Activated T-cell treated with anti-CD3 and anti-CD28 coated beads, Interleukin-2, amount 50 U/mL, for 24 hours (primary cell): Measurements from ENCODE around the gene UGT2A3.
"Not testable (repeated sequence)": the region's sequence is repeated elsewhere in the genome, so short reads cannot be mapped to it uniquely, and the experiment has no call there.

Experiments used
- DNase-seq: peaks from one replicate; pipeline ENCODE4 v3.0.0-alpha.2; 2020
- H3K27ac Mint-ChIP-seq: 2 replicates; pipeline ENCODE4 v1.8.0; 2020; ENCODE audit warnings: mild to moderate bottlenecking, mixed read lengths
- H3K27me3 Mint-ChIP-seq: 2 replicates; pipeline ENCODE4 v1.8.0; 2020; ENCODE audit warnings: mixed read lengths
- H3K36me3 Mint-ChIP-seq: 2 replicates; pipeline ENCODE4 v1.8.0; 2020; ENCODE audit warnings: low read depth, mixed read lengths
- H3K4me1 Mint-ChIP-seq: 2 replicates; pipeline ENCODE4 v1.8.0; 2020; ENCODE audit warnings: low read depth, mixed read lengths
- H3K4me3 Mint-ChIP-seq: 2 replicates; pipeline ENCODE4 v1.8.0; 2020; ENCODE audit warnings: mild to moderate bottlenecking, moderate library complexity, mixed read lengths
- H3K9me3 Mint-ChIP-seq: 2 replicates; pipeline ENCODE4 v1.8.0; 2020; ENCODE audit warnings: mixed read lengths

The UGT2A3 gene

GRCh38 chr4:68948985-68949384 is 2.6 kb downstream of the UGT2A3 start:
- Mint-ChIP-seq H3K4me1 (no peaks in the 10 kb centered on the region), H3K27me3 (no peaks in the 10 kb centered on the region), H3K27ac (no peak overlapping the region), H3K9me3 (no peaks in the 10 kb centered on the region), H3K36me3 (no peaks in the 10 kb centered on the region), H3K4me3 (no peak overlapping the region)
- no peak for DNase-seq

GRCh38 chr4:68948044-68948743 is 3.4 kb downstream of the UGT2A3 start:
- no peak for DNase-seq
- no peaks in the 10 kb centered on the region for H3K9me3 Mint-ChIP-seq

GRCh38 chr4:68929076-68929737 is 22.4 kb downstream of the UGT2A3 start:
- peaks cover 13% of the 10 kb centered on the region for H3K9me3 Mint-ChIP-seq
- H3K36me3 Mint-ChIP-seq, result no peaks in the 10 kb centered on the region
- no peak for DNase-seq
- H3K27me3 Mint-ChIP-seq, result no peaks in the 10 kb centered on the region
- no peak overlapping the region for H3K27ac Mint-ChIP-seq
- H3K4me3 Mint-ChIP-seq, result no peak overlapping the region
- H3K4me1 Mint-ChIP-seq, result no peaks in the 10 kb centered on the region

More at GRCh38 chr4:68948044-68948743, 3.4 kb downstream of the UGT2A3 start:
- Mint-ChIP-seq H3K27me3 (no peaks in the 10 kb centered on the region), H3K36me3 (no peaks in the 10 kb centered on the region), H3K4me3 (no peak overlapping the region), H3K27ac (no peak overlapping the region), H3K4me1 (no peaks in the 10 kb centered on the region)

- peaks cover 14% of the 10 kb centered on the region for H3K9me3 Mint-ChIP-seq
- H3K27me3 Mint-ChIP-seq, result no peaks in the 10 kb centered on the region
- H3K4me3 Mint-ChIP-seq, result no peak overlapping the region
- no peaks in the 10 kb centered on the region for H3K4me1 Mint-ChIP-seq
- H3K36me3 Mint-ChIP-seq, result no peaks in the 10 kb centered on the region
- no peak for DNase-seq
- H3K27ac Mint-ChIP-seq, result no peak overlapping the region
Measured at GRCh38 chr4:68927165-68927564, 24.4 kb downstream of the UGT2A3 start.

- not testable (repeated sequence) for DNase-seq, H3K36me3 Mint-ChIP-seq, H3K27ac Mint-ChIP-seq
Measured at GRCh38 chr4:68922202-68922601, 29.4 kb downstream of the UGT2A3 start.

GRCh38 chr4:68921051-68921450 is 30.6 kb downstream of the UGT2A3 start:
- Mint-ChIP-seq H3K27ac (no peak overlapping the region), H3K4me3 (no peak overlapping the region), H3K27me3 (no peaks in the 10 kb centered on the region), H3K4me1 (no peaks in the 10 kb centered on the region), H3K36me3 (no peaks in the 10 kb centered on the region), H3K9me3 (peaks cover 10% of the 10 kb centered on the region)
- DNase-seq, result no peak

More at GRCh38 chr4:68922202-68922601, 29.4 kb downstream of the UGT2A3 start:
- H3K4me3 Mint-ChIP-seq, H3K27me3 Mint-ChIP-seq, H3K4me1 Mint-ChIP-seq: not testable (repeated sequence)
- peaks cover 16% of the 10 kb centered on the region for H3K9me3 Mint-ChIP-seq

- H3K4me1 Mint-ChIP-seq, result no peaks in the 10 kb centered on the region
- DNase-seq, result no peak
- H3K27ac Mint-ChIP-seq, result no peak overlapping the region
Measured at GRCh38 chr4:68917016-68917415, 34.6 kb downstream of the UGT2A3 start.

GRCh38 chr4:68912807-68913206 is 38.8 kb downstream of the UGT2A3 start:
- Mint-ChIP-seq H3K27ac (no peak overlapping the region), H3K4me1 (no peaks in the 10 kb centered on the region), H3K27me3 (no peaks in the 10 kb centered on the region), H3K9me3 (no peaks in the 10 kb centered on the region), H3K36me3 (no peaks in the 10 kb centered on the region), H3K4me3 (no peak overlapping the region)
- no peak for DNase-seq

More at GRCh38 chr4:68917016-68917415, 34.6 kb downstream of the UGT2A3 start:
- Mint-ChIP-seq H3K4me3 (no peak overlapping the region), H3K9me3 (peaks cover 2% of the 10 kb centered on the region), H3K27me3 (no peaks in the 10 kb centered on the region), H3K36me3 (no peaks in the 10 kb centered on the region)

- Mint-ChIP-seq H3K4me3 (no peak overlapping the region), H3K27ac (no peak overlapping the region), H3K27me3 (peaks cover 3% of the 10 kb centered on the region), H3K9me3 (no peaks in the 10 kb centered on the region), H3K36me3 (no peaks in the 10 kb centered on the region), H3K4me1 (no peaks in the 10 kb centered on the region)
- DNase-seq, result no peak
Measured at GRCh38 chr4:68909385-68909784, 42.2 kb downstream of the UGT2A3 start.

GRCh38 chr4:68907788-68908700 is 43.6 kb downstream of the UGT2A3 start:
- Mint-ChIP-seq H3K9me3 (no peaks in the 10 kb centered on the region), H3K4me3 (no peak overlapping the region), H3K4me1 (no peaks in the 10 kb centered on the region)

GRCh38 chr4:68907245-68907644 is 44.4 kb downstream of the UGT2A3 start:
- H3K4me1 Mint-ChIP-seq, result no peaks in the 10 kb centered on the region
- H3K9me3 Mint-ChIP-seq, result peaks cover 2% of the 10 kb centered on the region
- H3K27ac Mint-ChIP-seq, result no peak overlapping the region
- no peaks in the 10 kb centered on the region for H3K36me3 Mint-ChIP-seq
- no peak overlapping the region for H3K4me3 Mint-ChIP-seq
- DNase-seq, result no peak
- H3K27me3 Mint-ChIP-seq, result peaks cover 3% of the 10 kb centered on the region

More at GRCh38 chr4:68907788-68908700, 43.6 kb downstream of the UGT2A3 start:
- Mint-ChIP-seq H3K27me3 (peaks cover 3% of the 10 kb centered on the region), H3K27ac (no peak overlapping the region), H3K36me3 (no peaks in the 10 kb centered on the region)
- no peak for DNase-seq

GRCh38 chr4:68906780-68907137 is 44.8 kb downstream of the UGT2A3 start:
- Mint-ChIP-seq H3K36me3 (no peaks in the 10 kb centered on the region), H3K9me3 (peaks cover 2% of the 10 kb centered on the region), H3K4me3 (no peak overlapping the region), H3K4me1 (no peaks in the 10 kb centered on the region), H3K27me3 (peaks cover 3% of the 10 kb centered on the region), H3K27ac (no peak overlapping the region)
- no peak for DNase-seq

GRCh38 chr4:68905939-68906779 is 45.4 kb downstream of the UGT2A3 start:
- H3K4me1 Mint-ChIP-seq, result no peaks in the 10 kb centered on the region
- no peak overlapping the region for H3K27ac Mint-ChIP-seq
- H3K4me3 Mint-ChIP-seq, result no peak overlapping the region
- no peak for DNase-seq
- peaks cover 2% of the 10 kb centered on the region for H3K9me3 Mint-ChIP-seq
- H3K36me3 Mint-ChIP-seq, result no peaks in the 10 kb centered on the region
- peaks cover 3% of the 10 kb centered on the region for H3K27me3 Mint-ChIP-seq

- Mint-ChIP-seq H3K9me3 (peaks cover 2% of the 10 kb centered on the region), H3K27ac (no peak overlapping the region), H3K4me1 (no peaks in the 10 kb centered on the region), H3K27me3 (peaks cover 3% of the 10 kb centered on the region), H3K4me3 (no peak overlapping the region), H3K36me3 (no peaks in the 10 kb centered on the region)
- DNase-seq, result no peak
Measured at GRCh38 chr4:68905598-68905938, 46.0 kb downstream of the UGT2A3 start.
